ENCODE results near the gene JAK3. TPM values are rescaled to one million over a fixed set of nuclear protein-coding genes. Genes with fewer than 3 reads are reported as not detected.

The JAK3 gene
- total and polyA plus RNA-seq, 9 donors, result 1.3 to 2.7 (median 2.0) TPM

GRCh38 chr19:17866312-17866963, 18.7 kb upstream of the JAK3 start:
- 90% methylated on average over 3 of the region's 8 CpGs for WGBS (ENCODE audit: insufficient coverage)
- H3K4me3 ChIP-seq (ENCODE audit: low read length), result no peak overlapping the region
- H3K9me3 ChIP-seq (replicated peaks; ENCODE audit: control insufficient read depth, low read depth, low read length), result no peaks in the 10 kb centered on the region
- peaks cover 42% of the 10 kb centered on the region for H3K36me3 ChIP-seq (ENCODE audit: control insufficient read depth, insufficient read depth, low read length)
- DNase-seq, result no peak
- peaks cover 35% of the 10 kb centered on the region for H3K27me3 ChIP-seq (ENCODE audit: control insufficient read depth, insufficient read depth, low read length)
- no peak overlapping the region for H3K27ac ChIP-seq (ENCODE audit: low read length)
- peaks cover 4% of the 10 kb centered on the region for H3K4me1 ChIP-seq (ENCODE audit: control insufficient read depth, insufficient read depth, low read length)

- DNase-seq, result no peak
- Histone ChIP-seq H3K4me3 (ENCODE audit: low read length) (no peak overlapping the region), H3K27me3 (ENCODE audit: control insufficient read depth, insufficient read depth, low read length) (peaks cover 27% of the 10 kb centered on the region), H3K36me3 (ENCODE audit: control insufficient read depth, insufficient read depth, low read length) (peaks cover 48% of the 10 kb centered on the region), H3K9me3 (replicated peaks; ENCODE audit: control insufficient read depth, low read depth, low read length) (no peaks in the 10 kb centered on the region), H3K27ac (ENCODE audit: low read length) (no peak overlapping the region), H3K4me1 (ENCODE audit: control insufficient read depth, insufficient read depth, low read length) (peaks cover 12% of the 10 kb centered on the region)
- WGBS (ENCODE audit: insufficient coverage), result 66% methylated on average over 7 of the region's 13 CpGs
Observed at GRCh38 chr19:17865364-17866311, 17.9 kb upstream of the JAK3 start.

DNA sequence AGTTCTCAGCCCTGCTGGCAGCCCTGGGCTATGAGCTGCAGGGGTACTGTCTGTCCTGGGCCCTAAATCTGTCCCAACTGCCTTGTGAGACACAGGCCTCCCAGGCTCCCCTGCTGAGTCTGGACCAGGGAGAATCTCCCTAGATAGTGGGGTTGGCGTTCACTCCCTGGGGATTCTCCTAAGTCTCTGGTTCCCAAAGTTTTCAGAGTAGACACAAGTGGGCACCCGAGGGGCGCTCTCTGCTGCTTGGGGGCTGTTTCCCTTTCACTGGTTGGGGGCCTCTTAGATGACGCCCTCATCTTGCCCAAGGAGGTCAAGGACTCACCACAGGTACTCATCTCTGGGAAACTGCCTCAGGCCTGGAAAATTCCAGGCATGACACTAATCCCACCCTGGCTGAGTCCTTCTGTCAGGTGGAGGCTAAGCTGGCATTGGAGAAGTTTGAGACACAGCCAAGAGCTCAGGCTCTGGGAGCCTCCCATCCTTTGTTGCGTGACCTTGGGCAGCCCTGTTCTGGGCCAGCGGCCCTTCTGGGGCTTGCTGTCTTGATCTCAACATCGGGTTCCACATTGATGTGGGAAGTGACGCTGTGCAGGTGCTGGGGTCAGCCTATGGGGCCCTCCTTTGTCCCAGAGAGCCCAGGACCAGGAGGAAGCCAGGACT, 15.9 kb upstream of the JAK3 start:
- H3K4me3 ChIP-seq (ENCODE audit: low read length), result no peak overlapping the region
- peaks cover 9% of the 10 kb centered on the region for H3K27me3 ChIP-seq (ENCODE audit: control insufficient read depth, insufficient read depth, low read length)
- no peak for DNase-seq
- WGBS (ENCODE audit: insufficient coverage), result 93% methylated on average over 8 of the region's 8 CpGs
- peaks cover 48% of the 10 kb centered on the region for H3K36me3 ChIP-seq (ENCODE audit: control insufficient read depth, insufficient read depth, low read length)
- H3K4me1 ChIP-seq (ENCODE audit: control insufficient read depth, insufficient read depth, low read length), result peaks cover 19% of the 10 kb centered on the region
- peak overlapping the region; percentile 13 for H3K27ac ChIP-seq (ENCODE audit: low read length)
- H3K9me3 ChIP-seq (replicated peaks; ENCODE audit: control insufficient read depth, low read depth, low read length), result no peaks in the 10 kb centered on the region

GRCh38 chr19:17862711-17863519, 15.1 kb upstream of the JAK3 start:
- 91% methylated on average over 15 of the region's 31 CpGs for WGBS (ENCODE audit: insufficient coverage)
- Histone ChIP-seq H3K27me3 (ENCODE audit: control insufficient read depth, insufficient read depth, low read length) (peaks cover 2% of the 10 kb centered on the region), H3K27ac (ENCODE audit: low read length) (no peak overlapping the region)

GRCh38 chr19:17861542-17862402, 14.0 kb upstream of the JAK3 start:
- 76% methylated on average over 12 of the region's 23 CpGs for WGBS (ENCODE audit: insufficient coverage)
- H3K9me3 ChIP-seq (replicated peaks; ENCODE audit: control insufficient read depth, low read depth, low read length), result no peaks in the 10 kb centered on the region
- H3K4me1 ChIP-seq (ENCODE audit: control insufficient read depth, insufficient read depth, low read length), result peaks cover 19% of the 10 kb centered on the region
- H3K4me3 ChIP-seq (ENCODE audit: low read length), result no peak overlapping the region
- DNase-seq, result no peak
- peaks cover 2% of the 10 kb centered on the region for H3K27me3 ChIP-seq (ENCODE audit: control insufficient read depth, insufficient read depth, low read length)
- no peak overlapping the region for H3K27ac ChIP-seq (ENCODE audit: low read length)
- H3K36me3 ChIP-seq (ENCODE audit: control insufficient read depth, insufficient read depth, low read length), result peaks cover 48% of the 10 kb centered on the region

More at GRCh38 chr19:17862711-17863519, 15.1 kb upstream of the JAK3 start:
- peaks cover 48% of the 10 kb centered on the region for H3K36me3 ChIP-seq (ENCODE audit: control insufficient read depth, insufficient read depth, low read length)
- no peak overlapping the region for H3K4me3 ChIP-seq (ENCODE audit: low read length)
- H3K4me1 ChIP-seq (ENCODE audit: control insufficient read depth, insufficient read depth, low read length), result peaks cover 19% of the 10 kb centered on the region
- DNase-seq, result no peak
- no peaks in the 10 kb centered on the region for H3K9me3 ChIP-seq (replicated peaks; ENCODE audit: control insufficient read depth, low read depth, low read length)

- peak overlapping the region; percentile 100 for H3K4me3 ChIP-seq (ENCODE audit: low read length)
- H3K4me1 ChIP-seq (ENCODE audit: control insufficient read depth, insufficient read depth, low read length), result peaks cover 19% of the 10 kb centered on the region
- no peak for DNase-seq
- H3K27ac ChIP-seq (ENCODE audit: low read length), result no peak overlapping the region
- peaks cover 2% of the 10 kb centered on the region for H3K27me3 ChIP-seq (ENCODE audit: control insufficient read depth, insufficient read depth, low read length)
- H3K9me3 ChIP-seq (replicated peaks; ENCODE audit: control insufficient read depth, low read depth, low read length), result no peaks in the 10 kb centered on the region
- H3K36me3 ChIP-seq (ENCODE audit: control insufficient read depth, insufficient read depth, low read length), result peaks cover 48% of the 10 kb centered on the region
- 20% methylated on average over 1 of the region's 7 CpGs for WGBS (ENCODE audit: insufficient coverage)
Observed at GRCh38 chr19:17860993-17861360, 13.2 kb upstream of the JAK3 start.

- no peaks in the 10 kb centered on the region for H3K9me3 ChIP-seq (replicated peaks; ENCODE audit: control insufficient read depth, low read depth, low read length)
- H3K4me3 ChIP-seq (ENCODE audit: low read length), result peak overlapping the region; percentile 100
- DNase-seq, result no peak
Observed at GRCh38 chr19:17860331-17860992, 12.7 kb upstream of the JAK3 start.

DNA sequence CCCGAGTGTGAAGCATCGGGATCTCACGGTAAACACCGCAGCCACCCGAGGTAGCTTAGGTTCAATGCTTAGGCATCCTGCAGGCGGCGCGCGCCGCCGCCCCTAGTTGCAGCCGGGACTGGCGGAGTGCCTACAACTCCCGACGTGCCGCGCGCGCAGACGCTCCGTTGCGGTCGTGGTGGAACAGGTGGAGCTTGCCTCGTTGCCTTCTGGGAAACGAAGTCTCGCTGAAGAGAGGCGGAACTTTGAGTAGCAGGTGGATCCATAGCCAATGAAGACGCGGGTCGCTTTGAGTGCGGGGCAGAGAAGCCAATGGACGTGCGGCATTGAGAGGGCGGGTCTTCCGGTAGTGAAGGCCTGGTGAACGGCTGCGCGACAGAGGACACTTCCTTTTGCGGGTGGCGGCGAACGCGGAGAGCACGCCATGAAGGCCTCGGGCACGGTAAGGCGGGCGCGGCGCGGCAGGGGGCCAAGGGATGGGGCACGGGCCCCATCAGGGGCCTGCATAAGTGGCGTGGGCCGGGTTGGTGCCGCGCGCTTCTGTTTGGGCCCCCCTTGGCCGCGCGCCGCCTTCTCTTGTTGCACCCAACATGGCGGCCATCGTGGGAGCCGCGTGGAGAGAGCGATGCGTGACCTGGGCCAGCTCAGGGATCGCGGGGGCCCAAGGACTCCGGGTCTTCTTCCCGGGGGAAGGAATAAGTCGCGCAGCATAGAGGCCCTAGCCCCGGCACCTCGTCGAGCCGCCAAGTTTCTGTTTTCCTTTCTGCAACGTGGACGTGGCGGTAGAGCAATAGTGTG, 11.9 kb upstream of the JAK3 start, which contains the start of gene RPL18A:
Gene RPL18A, plus strand, starts transcription at position 378 of the 798 bp plus-strand sequence. Its CDS starts 47 bp downstream, at position 425.
- Histone ChIP-seq H3K27me3 (ENCODE audit: control insufficient read depth, insufficient read depth, low read length) (peaks cover 2% of the 10 kb centered on the region), H3K36me3 (ENCODE audit: control insufficient read depth, insufficient read depth, low read length) (peaks cover 39% of the 10 kb centered on the region), H3K4me1 (ENCODE audit: control insufficient read depth, insufficient read depth, low read length) (peaks cover 19% of the 10 kb centered on the region), H3K4me3 (ENCODE audit: low read length) (peak within 1 kb of the TSS; percentile 100), H3K27ac (ENCODE audit: low read length) (peak within 1 kb of the TSS; percentile 57), H3K9me3 (replicated peaks; ENCODE audit: control insufficient read depth, low read depth, low read length) (no peaks in the 10 kb centered on the region)
- peak; percentile 100 for DNase-seq
- under 1% methylated on average over 80 of the region's 80 CpGs for WGBS (ENCODE audit: insufficient coverage)

More at GRCh38 chr19:17860331-17860992, 12.7 kb upstream of the JAK3 start:
- H3K36me3 ChIP-seq (ENCODE audit: control insufficient read depth, insufficient read depth, low read length), result peaks cover 45% of the 10 kb centered on the region
- H3K4me1 ChIP-seq (ENCODE audit: control insufficient read depth, insufficient read depth, low read length), result peaks cover 19% of the 10 kb centered on the region
- peak overlapping the region; percentile 57 for H3K27ac ChIP-seq (ENCODE audit: low read length)
- H3K27me3 ChIP-seq (ENCODE audit: control insufficient read depth, insufficient read depth, low read length), result peaks cover 2% of the 10 kb centered on the region
- 1% methylated on average over 18 of the region's 22 CpGs for WGBS (ENCODE audit: insufficient coverage)
